ENCODE results near the gene ZNF836. TPM values are rescaled to one million over a fixed set of nuclear protein-coding genes. Genes with fewer than 3 reads are reported as not detected.

Gene ZNF836
- total RNA-seq, 1 experiment from 2014 or later: 8.0 TPM

DNA sequence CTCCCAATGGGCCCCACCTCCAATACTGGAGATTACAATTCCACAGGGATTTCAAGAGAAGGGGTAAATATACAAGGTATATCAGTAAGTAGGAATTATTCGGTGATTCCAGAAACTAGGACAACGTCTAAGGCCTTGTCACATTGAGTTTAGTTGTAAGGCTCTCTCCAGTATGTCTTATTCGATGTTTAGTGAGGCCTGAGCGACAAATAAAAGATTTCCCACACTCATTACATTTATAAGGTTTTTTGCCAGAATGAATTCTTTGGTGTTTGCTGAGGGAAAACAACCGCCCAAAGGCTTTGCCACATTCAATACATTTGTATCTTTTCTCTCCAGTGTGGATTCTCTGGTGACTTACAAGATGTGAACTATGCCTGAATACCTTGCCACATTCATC is 56.7 kb downstream of the ZNF836 start:
- ChIA-PET CTCF (no interaction called here), POLR2A (ENCODE audit: unreplicated experiment) (no interaction called here)
- Histone ChIP-seq H3K27me3 (ENCODE audit: low read length) (no peaks in the 10 kb centered on the region), H3K4me2 (ENCODE audit: low read length) (no peak overlapping the region), H3K9me2 (replicated peaks; ENCODE audit: low read length) (no peaks in the 10 kb centered on the region), H3K9ac (ENCODE audit: low read length) (no peak overlapping the region), H3K79me2 (ENCODE audit: low read length) (no peaks in the 10 kb centered on the region), H3K9me3 (ENCODE audit: low read length) (peaks cover 92% of the 10 kb centered on the region), H3K4me1 (ENCODE audit: insufficient read depth, low read length) (no peaks in the 10 kb centered on the region), H3K4me3 (ENCODE audit: low read length) (no peak overlapping the region), H4K20me1 (ENCODE audit: low read length) (no peaks in the 10 kb centered on the region), H3F3A (ENCODE audit: low read length, unreplicated experiment) (no peaks in the 10 kb centered on the region), H3K27ac (ENCODE audit: low read length) (no peak overlapping the region), H2AFZ (ENCODE audit: low read length) (no peak overlapping the region), H3K36me3 (ENCODE audit: low read depth, low read length) (peaks cover 82% of the 10 kb centered on the region)
- intact Hi-C loops (cut with micrococcal nuclease): no loop called here
- TF ChIP-seq EZH2phosphoT487 (IDR thresholded peaks at IDR 0.05; ENCODE audit: borderline replicate concordance, low read length) (no peak), EZH2 (IDR thresholded peaks at IDR 0.05; ENCODE audit: low read length, unreplicated experiment) (no peak)
- TF ChIP-seq, protein P1, sequence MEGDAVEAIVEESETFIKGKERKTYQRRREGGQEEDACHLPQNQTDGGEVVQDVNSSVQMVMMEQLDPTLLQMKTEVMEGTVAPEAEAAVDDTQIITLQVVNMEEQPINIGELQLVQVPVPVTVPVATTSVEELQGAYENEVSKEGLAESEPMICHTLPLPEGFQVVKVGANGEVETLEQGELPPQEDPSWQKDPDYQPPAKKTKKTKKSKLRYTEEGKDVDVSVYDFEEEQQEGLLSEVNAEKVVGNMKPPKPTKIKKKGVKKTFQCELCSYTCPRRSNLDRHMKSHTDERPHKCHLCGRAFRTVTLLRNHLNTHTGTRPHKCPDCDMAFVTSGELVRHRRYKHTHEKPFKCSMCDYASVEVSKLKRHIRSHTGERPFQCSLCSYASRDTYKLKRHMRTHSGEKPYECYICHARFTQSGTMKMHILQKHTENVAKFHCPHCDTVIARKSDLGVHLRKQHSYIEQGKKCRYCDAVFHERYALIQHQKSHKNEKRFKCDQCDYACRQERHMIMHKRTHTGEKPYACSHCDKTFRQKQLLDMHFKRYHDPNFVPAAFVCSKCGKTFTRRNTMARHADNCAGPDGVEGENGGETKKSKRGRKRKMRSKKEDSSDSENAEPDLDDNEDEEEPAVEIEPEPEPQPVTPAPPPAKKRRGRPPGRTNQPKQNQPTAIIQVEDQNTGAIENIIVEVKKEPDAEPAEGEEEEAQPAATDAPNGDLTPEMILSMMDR (conservative IDR thresholded peaks at IDR 0.05; ENCODE audit: low read depth, low read length): no peak
- no peak for ATAC-seq
- no peak for DNase-seq
- no TSS peak for BruUV-seq (replicated peaks)

DNA sequence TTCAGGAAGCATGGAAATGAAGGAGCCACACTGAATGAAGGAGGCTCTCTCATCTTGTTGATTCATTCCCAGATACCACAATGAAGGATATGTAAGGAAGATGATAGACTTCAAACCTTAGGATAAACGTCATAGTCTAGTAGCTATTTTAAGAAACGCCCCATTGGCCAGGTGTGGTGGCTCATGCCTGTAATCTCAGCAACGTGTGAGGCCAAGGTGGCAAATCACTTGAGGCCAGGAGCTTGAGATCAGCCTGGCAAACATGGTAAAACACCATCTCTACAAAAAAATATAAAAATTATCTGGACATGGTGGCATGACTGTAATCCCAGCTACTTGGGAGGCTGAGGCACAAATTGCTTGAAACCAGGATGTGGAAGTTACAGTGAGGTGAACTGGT is 58.8 kb downstream of the ZNF836 start:
- intact Hi-C loops (cut with micrococcal nuclease): no loop called here
- Histone ChIP-seq H3K9me3 (ENCODE audit: low read length) (peaks cover 92% of the 10 kb centered on the region), H3K4me3 (ENCODE audit: low read length) (no peak overlapping the region)

DNA sequence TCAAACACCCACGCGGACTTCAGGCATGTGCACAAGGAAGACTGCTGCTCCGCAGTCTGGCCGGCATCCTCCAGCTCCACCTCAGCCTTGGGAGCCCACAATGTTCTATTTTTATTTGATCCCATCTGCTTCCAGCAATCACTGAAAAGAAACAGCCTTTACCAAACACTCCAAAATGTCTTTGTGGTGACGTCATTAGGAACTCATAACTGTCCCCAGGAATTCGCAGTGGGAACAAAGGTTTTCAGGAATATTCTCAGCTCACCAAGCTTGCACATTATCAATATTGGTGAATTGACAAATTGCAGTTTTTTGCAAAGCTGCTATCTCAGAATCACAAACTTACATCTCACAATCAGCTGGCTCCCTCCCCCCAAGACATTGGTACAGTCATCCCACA is 60.6 kb downstream of the ZNF836 start:
- Histone ChIP-seq H2AFZ (ENCODE audit: low read length) (no peak overlapping the region), H3K27me3 (ENCODE audit: low read length) (no peaks in the 10 kb centered on the region), H3K9me3 (ENCODE audit: low read length) (peaks cover 88% of the 10 kb centered on the region), H3K4me1 (ENCODE audit: insufficient read depth, low read length) (no peaks in the 10 kb centered on the region), H3K9ac (ENCODE audit: low read length) (no peak overlapping the region), H4K20me1 (ENCODE audit: low read length) (no peaks in the 10 kb centered on the region), H3K36me3 (ENCODE audit: low read depth, low read length) (peaks cover 43% of the 10 kb centered on the region), H3K9me2 (replicated peaks; ENCODE audit: low read length) (no peaks in the 10 kb centered on the region), H3K4me3 (ENCODE audit: low read length) (no peak overlapping the region; the same call in 1 of the 2 replicates), H3K4me2 (ENCODE audit: low read length) (no peak overlapping the region), H3K79me2 (ENCODE audit: low read length) (no peaks in the 10 kb centered on the region), H3K27ac (ENCODE audit: low read length) (no peak overlapping the region), H3F3A (ENCODE audit: low read length, unreplicated experiment) (no peaks in the 10 kb centered on the region)
- CTCF ChIA-PET: no interaction called here
- ATAC-seq (no peak), DNase-seq (no peak)
- TF ChIP-seq EZH2 (IDR thresholded peaks at IDR 0.05; ENCODE audit: low read length, unreplicated experiment) (no peak), EZH2phosphoT487 (IDR thresholded peaks at IDR 0.05; ENCODE audit: borderline replicate concordance, low read length) (no peak)
- TF ChIP-seq, protein P1 (conservative IDR thresholded peaks at IDR 0.05; ENCODE audit: low read depth, low read length): no peak
- intact Hi-C loops (cut with micrococcal nuclease): no loop called here
- no TSS peak for BruUV-seq (replicated peaks)
- POLR2A ChIA-PET (ENCODE audit: unreplicated experiment): no interaction called here

More for the DNA sequence above, 58.8 kb downstream of the ZNF836 start:
- Histone ChIP-seq H3K27me3 (ENCODE audit: low read length) (no peaks in the 10 kb centered on the region), H3K9ac (ENCODE audit: low read length) (no peak overlapping the region), H2AFZ (ENCODE audit: low read length) (no peak overlapping the region), H3K27ac (ENCODE audit: low read length) (no peak overlapping the region), H4K20me1 (ENCODE audit: low read length) (no peaks in the 10 kb centered on the region), H3K79me2 (ENCODE audit: low read length) (no peaks in the 10 kb centered on the region), H3K9me2 (replicated peaks; ENCODE audit: low read length) (no peaks in the 10 kb centered on the region), H3F3A (ENCODE audit: low read length, unreplicated experiment) (no peaks in the 10 kb centered on the region), H3K36me3 (ENCODE audit: low read depth, low read length) (peaks cover 61% of the 10 kb centered on the region), H3K4me1 (ENCODE audit: insufficient read depth, low read length) (no peaks in the 10 kb centered on the region), H3K4me2 (ENCODE audit: low read length) (no peak overlapping the region)
- DNase-seq (no peak), ATAC-seq (no peak)
- ChIA-PET POLR2A (ENCODE audit: unreplicated experiment) (no interaction called here), CTCF (no interaction called here)
- no TSS peak for BruUV-seq (replicated peaks)
- TF ChIP-seq EZH2phosphoT487 (IDR thresholded peaks at IDR 0.05; ENCODE audit: borderline replicate concordance, low read length) (no peak), EZH2 (IDR thresholded peaks at IDR 0.05; ENCODE audit: low read length, unreplicated experiment) (no peak)
- TF ChIP-seq, protein P1 (conservative IDR thresholded peaks at IDR 0.05; ENCODE audit: low read depth, low read length): no peak

Other genes with a start within 250 kb of the ZNF836 start
- 3.1 and 4.3 TPM in 2 replicates for gene ZNF613, start 244.1 kb downstream of the ZNF836 start, total RNA-seq (2014; rRNA removed)
- 5.2 and 6.2 TPM in 2 replicates for gene ZNF350, start 184.8 kb downstream of the ZNF836 start, total RNA-seq (2014; rRNA removed)
- 5.4 and 5.5 TPM in 2 replicates for gene ZNF615, start 163.4 kb downstream of the ZNF836 start, total RNA-seq (2014; rRNA removed)
- gene ZNF614, start 143.2 kb downstream of the ZNF836 start, total RNA-seq (2014; rRNA removed): 9.7 and 10.4 TPM in 2 replicates
- gene ZNF432, start 122.8 kb downstream of the ZNF836 start, total RNA-seq (2014; rRNA removed): 4.4 and 6.4 TPM in 2 replicates
- 11.6 and 15.0 TPM in 2 replicates for gene ZNF841, start 75.9 kb downstream of the ZNF836 start, total RNA-seq (2014; rRNA removed)
- gene ZNF616, start 31.7 kb downstream of the ZNF836 start, total RNA-seq (2014; rRNA removed): 3.7 and 3.9 TPM in 2 replicates
- 336 and 427 TPM in 2 replicates for gene PPP2R1A, start 18.4 kb upstream of the ZNF836 start, total RNA-seq (2014; rRNA removed)
- gene ZNF766, start 98.0 kb upstream of the ZNF836 start, total RNA-seq (2014; rRNA removed): 9.1 and 11.7 TPM in 2 replicates
- gene ZNF480, start 125.5 kb upstream of the ZNF836 start, total RNA-seq (2014; rRNA removed): 7.3 and 9.6 TPM in 2 replicates
- gene ZNF610, start 164.6 kb upstream of the ZNF836 start, total RNA-seq (2014; rRNA removed): 0.23 and 0.29 TPM in 2 replicates
- 1.7 and 3.2 TPM in 2 replicates for gene ZNF880, start 198.3 kb upstream of the ZNF836 start, total RNA-seq (2014; rRNA removed)
- gene ZNF528, start 226.2 kb upstream of the ZNF836 start, total RNA-seq (2014; rRNA removed): 4.9 and 5.7 TPM in 2 replicates